Activated gamma-delta T cell treated with anti-CD3 and anti-CD28 coated beads, Interleukin-2, amount 50 U/mL, for 16 hours (primary cell): ENCODE data around the gene ITPRIP.

Experiments
- DNase-seq: peaks from one replicate; pipeline ENCODE4 v3.0.0-alpha.2; 2020; ENCODE audit warnings: low read depth

ITPRIP gene

DNA sequence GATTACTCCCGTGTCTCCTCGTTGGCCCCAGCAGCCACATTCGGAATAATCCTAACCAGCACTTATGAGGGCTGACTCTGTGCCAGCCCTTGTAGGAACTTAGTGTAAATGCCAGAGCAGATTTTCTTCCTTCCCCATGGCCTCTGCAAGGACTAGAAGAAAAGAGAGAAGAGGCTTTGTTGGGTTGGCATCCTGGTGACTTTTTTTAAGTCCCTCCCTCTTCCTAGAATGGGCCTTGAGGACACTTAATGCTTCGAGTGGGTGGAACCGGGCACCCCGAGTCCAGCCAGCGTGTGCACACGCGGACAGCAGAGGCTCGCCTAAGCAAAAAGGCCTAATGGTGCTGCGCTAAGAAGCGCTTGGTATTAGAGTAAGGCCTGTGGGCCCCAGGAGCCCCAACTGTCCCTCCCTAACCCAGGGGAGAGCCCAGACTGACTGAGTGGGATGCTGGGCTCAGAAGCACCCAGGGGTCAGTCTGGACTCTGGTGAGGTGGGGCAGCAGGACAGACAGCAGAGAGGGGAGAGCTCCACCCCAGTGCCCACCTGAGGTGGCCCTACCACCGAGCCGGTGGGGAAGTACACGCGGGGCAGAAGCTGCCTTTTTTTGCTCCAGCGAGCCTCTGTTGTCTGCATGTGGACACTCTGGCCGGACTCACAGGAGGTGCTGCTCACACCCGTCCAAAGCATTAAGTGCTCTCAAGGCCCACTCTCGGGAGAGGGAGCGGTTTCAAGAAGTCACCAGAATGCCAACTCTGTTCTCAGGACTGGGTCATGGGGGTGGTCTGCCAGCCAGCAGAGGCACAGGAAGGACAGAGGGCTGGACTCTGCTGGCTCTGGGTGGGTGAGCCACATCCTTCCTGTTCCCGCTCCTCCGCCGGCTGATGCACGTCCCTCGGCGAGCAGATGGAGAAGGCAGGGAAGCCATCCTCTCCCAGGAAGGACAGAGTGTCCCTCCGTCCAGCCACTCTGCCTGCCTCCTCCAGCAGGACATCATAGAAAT lies 12.5 kb downstream of the ITPRIP start:
- no peak for DNase-seq

DNA sequence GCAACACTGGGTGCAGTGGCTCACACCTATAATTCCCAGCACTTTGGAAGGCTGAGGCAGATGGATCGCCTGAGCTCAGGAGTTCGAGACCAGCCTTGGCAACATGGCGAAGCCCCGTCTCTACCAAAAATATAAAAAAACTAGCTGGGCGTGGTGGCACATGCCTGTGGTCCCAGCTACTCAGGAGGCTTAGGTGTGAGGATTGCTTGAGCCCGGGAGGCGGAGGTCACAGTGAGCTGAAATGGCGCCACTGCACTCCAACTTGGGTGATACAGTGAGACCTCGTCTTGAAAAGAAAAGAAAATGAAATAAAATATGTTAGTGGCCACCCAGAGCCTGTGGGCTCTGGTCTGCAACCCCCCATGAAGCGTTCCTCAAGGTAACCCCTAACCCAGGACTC lies 13.3 kb downstream of the ITPRIP start:
- no peak for DNase-seq

DNA sequence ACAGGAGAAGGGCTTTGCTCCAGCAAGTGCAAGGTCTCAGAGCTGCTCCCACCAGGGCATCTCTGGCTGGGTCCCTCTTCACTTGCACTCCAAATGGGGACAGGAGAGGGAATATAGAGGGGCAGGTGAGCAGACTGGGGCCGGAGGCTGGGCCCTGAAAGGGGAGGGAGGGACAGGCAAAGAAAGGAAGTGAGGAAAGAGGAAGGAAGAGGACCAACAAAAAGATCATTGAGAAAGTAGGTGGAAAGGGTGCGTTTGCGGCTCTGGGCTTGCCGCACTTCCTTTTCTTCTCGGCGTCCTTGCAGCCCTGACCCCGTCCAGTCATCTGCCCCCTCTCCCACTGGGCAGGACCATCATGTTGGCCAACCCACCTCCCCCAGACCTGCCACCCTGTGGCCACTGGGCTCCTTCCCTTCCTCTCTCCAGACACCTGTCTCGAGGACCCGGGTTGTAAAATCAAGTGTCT lies 14.0 kb downstream of the ITPRIP start:
- DNase-seq, result no peak

DNA sequence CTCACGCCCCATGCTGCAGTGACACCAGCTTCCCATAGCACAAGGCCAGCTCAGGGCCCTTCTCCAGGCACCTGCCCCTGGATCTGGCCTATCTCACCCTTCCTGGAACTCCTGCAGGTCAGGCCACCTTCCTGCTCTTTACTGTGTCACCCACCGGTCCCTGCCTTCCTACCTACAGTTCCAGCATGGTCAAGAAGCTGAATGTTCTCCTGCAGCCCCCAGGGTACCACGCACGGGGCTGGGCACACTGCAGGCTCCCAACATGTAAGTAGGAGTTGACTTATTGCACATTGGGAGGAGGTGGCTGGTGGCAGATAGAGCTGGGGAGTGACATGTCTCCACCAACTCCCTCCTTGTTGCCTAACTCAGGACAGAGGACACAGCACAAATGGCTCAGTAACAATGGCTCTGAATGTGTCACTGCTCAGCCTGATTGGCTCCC lies 14.5 kb downstream of the ITPRIP start:
- no peak for DNase-seq

DNA sequence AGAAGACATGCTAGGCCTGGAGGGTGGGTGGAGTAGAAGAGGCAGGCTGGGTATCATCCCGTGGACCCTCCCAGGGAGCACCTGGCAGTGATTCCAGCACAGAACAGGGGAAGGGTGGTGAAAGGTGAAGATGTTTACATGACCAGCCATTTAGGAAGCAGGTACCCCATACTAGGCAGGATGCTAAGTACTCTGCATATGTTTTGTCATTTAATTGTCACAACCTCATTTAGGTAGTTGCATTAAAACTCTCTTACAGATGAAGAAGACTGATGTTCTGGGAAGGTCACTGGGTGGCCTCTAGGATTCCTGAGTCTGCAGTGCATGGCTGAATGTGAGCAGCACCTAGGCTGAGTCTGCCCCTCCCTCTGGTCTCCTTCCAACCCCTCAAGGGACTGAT lies 15.2 kb downstream of the ITPRIP start:
- no peak for DNase-seq

DNA sequence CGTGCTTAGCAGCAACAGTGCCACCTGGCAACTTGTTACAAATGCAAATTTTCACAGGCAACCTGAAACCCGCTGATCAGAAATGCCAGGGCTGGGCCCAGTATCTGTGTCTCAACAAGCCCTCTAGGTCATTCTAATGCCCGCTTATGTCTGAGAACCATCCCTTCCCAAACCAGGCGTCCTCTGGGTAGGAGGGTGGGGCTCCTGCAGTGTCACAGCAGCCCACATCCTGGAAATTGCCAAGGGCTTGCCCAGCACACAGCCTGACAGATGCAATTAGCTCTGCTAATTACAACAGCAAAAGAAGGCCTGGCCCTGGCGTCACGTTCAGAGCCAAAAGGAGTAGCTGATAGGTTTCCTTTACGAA lies 15.9 kb downstream of the ITPRIP start:
- no peak for DNase-seq

DNA sequence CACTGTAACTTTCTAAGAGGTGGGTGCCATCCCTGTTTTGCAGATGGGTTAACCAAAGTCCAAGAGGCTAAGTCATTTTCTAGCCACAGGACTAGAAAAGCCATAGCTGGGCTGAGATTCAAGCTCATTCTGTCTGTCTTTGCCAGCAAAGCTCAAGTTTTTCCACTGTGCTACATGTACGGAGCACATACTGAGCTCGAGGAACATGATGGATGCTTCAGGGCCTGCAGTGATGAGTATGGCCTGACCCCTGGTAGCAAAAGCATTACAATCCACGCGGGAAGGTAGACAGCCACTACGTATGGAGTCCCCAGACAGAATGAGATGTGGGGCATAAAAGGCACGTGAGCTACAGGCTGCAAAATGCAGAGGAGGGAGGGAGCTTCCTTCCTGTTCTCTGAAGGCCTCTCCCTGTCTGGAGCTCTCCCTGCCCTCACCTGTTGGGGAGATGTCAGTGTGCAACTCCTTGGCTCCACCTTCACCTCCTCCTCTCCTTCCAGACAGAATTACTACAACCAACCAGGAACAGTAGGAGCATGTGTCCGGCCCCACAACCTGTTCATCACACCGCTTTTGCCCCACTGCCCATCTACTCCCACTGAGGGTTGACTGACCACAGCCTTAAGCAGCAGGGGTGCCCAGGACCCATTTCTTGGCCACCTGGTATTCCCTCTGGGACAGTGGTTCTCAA lies 16.4 kb downstream of the ITPRIP start:
- DNase-seq, result no peak

DNA sequence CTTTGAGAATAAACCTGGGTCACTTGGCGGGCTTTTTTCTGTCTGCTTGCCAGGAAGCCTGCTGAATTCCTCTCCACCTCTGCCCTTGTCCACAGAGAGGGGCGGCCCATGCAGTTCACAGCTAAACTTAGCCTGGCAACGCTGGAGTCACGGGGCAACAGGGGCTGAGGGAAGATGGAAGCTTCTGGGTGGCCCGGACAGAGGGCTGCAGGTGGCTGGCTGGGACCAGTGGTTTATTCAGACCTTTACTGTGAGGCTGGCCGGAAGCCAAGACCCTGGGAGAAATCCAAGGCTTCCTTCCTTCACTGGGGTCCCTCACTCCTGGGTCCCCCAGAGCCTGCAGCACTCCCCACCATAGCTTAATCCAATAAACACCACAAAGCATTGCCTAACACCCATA lies 17.0 kb downstream of the ITPRIP start:
- no peak for DNase-seq

DNA sequence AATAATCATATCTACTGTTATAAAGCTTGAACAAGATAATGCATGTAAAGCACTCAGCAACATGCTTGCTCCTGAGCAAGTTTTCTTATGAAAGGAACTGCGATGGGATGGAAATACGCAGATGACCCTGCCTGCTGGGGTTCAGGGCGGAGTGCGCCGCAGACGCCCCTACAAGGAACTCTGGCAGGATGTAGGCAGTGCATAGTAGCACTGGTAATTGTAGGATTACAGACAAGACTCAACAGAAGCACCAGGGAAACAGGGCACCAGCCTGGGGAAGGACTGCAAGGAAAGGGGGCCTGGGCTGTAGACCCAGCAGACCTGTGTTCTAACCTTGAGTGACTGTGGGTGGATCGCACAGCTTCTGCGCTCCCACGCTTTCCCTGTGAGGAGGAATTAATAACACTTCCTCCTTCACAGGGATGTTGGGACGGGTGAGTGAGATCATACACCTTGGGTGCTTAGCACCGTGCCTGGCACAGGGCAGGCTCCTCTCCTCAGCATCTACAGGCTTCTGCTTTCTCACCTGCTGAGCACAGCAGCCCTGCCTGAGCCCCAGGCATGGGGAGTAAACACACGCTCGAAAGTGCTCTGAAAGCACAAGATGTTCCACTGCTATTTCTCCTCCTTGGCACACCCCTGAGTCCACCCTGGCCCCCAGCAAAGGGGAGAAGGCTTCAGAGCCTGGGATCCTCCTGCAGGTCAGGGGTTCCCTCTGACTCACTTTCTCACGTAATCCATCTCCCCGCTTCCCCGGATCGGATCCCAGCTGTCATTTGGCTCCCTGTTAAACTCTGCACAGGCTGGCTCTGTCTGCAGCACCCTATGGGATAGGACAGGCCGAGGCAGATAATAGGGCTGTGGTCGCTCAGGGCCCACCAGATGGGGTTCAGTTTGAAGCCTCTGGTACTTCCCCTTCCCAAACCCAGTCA lies 19.2 kb downstream of the ITPRIP start:
- DNase-seq, result no peak

DNA sequence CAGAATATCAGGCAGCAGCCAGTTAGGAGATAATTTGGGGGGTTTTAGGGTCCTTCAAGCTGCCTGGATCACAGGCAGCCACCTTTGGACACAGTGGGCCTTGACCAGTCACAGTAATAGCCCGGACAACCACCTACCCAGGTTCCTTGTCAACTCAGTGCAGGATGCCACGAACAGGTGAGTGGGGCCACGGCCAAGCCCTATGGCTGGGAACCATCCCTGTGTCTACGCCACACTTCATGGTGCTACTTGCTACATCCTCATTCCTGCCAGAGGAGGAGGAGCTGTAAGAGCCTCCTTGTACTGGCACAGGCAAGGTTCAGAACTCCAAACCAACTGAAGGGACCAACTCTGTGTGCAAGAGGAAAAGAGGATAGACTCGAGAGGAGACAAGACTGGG lies 19.9 kb downstream of the ITPRIP start:
- no peak for DNase-seq

DNA sequence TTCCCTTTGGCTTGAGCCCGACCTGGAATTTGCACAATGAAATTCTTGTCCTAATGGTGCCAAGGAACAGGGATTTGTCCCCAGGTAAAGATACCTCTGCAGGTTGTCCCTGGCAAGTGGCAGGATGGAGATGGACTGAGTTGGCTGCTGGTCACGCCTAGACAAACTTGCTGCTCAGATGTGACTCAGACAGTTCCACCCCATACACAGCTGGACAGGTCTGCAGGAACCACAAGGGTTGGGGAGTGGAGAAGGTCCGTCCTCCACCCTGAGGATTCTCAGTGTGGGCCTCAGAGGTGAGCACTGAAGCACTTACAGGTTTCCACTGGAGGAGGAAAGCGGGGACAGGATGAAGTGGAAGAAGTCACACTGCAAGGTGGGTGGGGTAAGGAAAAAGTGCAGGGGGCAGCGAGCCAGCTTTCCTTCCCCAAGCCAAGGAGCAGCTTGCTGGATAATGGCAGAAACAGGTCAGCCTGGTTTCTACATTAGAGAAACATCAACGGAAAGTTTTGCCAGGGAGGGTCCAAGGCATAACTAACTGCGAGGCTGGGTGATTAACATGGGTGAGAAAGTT lies 20.5 kb downstream of the ITPRIP start:
- no peak for DNase-seq

DNA sequence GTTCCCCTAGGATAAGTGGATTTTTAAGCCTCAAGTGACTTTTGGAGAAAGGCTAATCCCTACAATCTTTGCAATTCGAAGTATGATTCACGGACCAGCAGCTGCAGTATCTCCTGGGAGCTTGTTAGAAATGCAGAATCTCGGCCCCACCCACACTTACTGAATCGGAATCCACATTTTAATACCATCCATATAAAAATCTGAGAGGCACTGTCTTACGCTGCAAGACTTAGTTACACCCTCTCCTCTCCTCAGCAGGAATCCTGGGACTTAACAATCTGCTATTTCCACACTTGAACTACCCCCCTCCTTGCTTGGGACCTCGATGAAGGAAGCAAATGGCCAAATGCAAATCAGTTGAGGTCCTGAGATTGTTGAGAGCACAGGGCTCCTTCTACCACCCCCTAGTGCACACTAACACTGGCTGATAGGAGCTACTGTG lies 21.0 kb downstream of the ITPRIP start:
- DNase-seq, result no peak

DNA sequence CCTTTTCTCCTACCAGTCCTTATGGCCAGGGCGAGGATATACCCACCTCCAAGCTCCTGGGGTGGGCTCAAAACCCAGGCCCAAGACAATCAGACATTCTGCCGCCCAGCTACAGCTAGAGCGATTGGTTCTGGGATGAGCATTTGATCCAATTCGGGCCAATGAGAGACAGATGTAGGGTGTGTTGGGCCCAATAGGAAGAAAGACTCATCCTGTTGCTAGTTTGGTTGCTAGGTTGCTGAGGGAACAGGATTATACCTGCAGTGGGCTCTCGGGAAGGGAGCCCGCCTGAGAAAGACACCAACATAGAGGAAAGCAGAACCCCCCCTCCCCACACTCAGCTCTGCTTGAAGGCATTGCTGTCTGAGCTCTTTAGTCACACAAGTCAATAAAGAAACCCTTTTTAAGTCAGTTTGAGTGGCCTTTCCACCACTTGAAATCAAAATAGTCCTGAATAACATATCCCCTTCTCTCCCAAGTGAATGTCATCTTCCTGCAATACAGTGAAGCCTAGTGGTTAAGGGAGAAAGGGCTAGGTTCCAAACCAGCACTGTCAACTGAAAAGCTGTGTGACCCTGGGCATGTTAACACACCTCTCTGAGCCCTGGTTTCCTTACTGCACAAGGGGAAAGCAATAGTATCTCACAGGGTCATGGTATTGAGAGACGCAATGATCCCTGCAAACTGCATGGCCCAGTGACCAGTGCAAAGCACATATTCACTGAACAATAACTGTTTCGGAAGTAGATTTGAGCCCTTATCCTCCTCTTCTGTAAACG lies 21.8 kb downstream of the ITPRIP start:
- no peak for DNase-seq

DNA sequence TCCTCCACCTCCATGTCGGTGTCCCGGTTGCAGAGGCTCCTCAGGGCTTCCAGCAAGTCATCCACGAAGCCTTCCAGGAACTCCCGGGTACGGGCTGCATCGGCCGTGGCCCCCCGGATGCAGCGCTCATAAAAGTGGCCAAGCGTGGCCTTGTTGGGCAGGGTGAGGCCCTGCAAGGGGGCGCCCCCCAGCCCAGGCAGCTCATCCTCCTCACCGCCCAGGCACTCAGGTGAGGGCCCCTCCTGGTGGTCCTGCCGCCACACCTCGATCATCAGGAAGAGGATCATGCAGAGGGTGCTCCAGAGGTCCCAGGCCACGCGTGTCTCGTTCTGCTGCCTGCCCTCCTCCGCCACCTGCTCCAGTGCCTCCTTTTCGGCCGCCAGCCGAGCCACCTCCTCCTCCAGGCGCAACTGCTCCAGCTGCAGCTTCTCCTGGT lies 22.8 kb downstream of the ITPRIP start:
- no peak for DNase-seq

DNA sequence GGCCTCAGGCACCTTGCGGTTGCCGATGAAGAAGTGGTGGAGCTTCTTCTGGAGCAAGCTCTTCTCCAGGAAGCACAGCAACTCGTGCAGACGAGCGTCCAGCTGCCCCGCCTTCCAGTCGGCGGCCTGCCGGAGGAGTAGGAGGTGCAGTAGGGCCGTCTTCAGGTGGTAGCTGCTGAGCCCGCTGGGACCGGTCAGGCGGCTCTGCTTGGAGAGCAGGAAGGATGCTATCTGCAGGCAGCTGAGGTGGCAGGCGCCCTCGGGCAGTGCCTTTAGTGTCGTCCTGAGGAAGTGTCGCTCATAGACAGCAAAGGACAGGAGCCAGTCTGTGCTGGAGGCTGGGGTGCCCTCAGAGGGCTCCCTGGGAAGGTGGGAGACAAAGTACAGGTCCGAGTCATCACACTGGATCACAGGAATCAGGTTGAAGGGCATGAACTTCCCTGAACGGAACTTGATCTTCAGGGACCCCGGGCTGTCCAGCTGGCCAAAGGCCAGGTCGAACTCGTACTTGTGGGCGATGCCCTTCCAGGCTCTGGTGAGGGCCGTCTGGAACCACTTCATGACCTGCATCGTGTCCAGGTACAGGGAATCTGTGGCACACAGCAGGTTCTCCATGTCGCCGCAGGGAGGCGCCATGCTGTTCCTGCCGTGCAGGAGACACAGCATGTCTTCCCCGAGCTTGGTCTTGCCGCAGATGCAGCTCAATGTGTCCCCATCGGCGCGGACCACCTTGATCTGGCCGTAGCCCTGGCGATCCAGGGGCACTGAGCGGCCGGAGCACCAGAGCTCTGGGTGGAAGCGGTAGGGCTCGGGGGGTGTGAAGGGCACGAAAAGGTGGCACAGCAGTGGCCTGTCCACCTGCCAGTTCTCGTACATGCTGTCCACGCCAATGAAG lies 23.4 kb downstream of the ITPRIP start:
- no peak for DNase-seq

DNA sequence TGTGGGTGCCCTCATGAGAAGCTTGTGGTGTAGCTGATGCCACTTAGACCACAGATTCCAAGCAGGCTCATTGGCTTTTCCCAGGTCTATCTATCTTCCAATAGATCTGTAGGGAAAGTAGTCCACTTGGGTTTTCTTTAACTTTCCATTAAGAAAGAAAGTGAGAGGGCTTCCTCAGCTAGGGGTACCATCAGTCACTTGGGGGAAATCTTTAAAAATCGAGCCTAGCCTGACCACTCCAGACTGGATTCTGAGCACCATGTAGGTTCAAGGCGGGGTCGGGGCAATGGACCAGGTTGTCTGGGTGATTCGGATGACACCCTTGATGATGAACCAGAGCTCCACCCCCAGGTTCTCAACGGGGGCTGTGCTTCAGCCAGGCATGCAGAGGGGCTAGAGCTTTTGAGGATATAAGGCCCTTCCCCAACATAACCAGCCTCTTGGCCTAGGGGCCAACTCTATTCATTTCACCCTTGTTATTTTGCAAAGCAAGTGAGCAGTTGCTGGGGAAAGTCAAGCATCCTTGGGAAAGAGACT lies 27.0 kb downstream of the ITPRIP start:
- DNase-seq, result no peak

DNA sequence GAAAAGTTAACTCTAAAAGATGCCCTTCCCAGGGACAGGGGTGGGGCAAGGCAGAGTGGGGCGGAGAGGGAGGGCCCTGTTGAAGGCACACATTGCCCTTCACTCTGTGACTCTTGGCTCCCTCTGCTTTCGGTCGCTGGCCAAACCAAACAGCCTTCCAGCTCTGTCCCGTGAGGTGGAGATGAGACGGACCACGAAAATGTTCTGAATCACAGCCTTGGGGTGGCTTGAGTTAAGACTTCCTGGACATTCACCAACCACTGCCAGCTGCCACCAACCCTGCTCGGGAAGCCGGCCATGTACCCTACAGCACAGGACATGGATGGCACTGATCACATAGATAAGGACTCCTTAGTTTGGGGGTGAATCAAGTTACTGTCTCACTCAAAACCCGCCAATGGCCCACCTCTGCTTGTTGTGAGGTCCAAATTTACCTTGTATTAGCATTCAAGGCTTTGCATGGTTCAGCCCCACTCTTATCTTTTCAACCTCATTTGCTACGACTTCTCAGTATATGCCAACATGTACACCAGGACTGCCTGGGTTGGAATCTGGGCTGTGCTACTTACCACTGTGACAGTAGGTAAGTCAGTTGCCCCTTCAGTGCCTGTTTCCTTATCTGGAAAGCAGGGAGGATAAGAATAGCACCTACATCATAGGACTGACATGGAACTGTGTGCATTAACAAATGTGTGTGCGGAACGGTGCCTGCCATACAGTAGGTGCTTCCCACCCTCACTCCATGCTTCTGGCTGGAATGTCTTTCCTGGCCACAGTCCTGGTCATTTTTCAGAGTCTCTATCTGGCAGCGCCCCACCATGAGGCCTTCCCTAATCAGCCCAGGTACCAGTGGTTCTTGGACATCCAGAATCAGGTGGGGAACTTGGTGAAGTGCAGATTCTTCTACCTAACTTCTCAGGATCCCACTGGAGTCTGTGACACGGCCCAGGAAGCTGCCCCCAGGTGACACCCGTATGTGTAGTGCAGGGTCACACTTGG lies 28.0 kb downstream of the ITPRIP start:
- no peak for DNase-seq

DNA sequence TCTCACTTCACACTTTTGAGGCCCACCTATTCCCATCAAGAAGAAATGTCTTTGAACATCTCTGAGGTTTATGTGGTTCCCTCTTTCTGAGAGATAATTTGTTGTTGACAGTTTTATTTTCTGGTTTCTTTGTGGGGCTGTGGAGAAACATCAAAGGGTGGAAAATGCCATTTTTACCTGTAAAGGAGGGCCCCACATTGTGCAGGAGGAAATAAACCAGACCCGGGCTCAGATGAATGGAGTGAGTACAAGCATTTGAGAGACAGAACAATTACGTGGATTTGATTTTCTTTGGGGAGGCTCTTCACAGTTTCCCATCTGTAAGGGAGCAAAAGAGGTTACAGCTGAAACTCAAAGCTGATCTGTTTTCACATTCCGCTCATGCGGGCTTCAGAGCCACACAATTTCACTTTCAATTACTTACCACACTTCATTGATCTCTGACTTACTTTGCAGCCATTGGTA lies 29.8 kb downstream of the ITPRIP start:
- no peak for DNase-seq
